H9 (cell line): ENCODE results near the gene SLC45A1. TPM values are rescaled to one million over a fixed set of nuclear protein-coding genes. Genes with fewer than 3 reads are reported as not detected.

Source experiments
- DNase-seq: peaks from one replicate; pipeline ENCODE4 v3.0.0-alpha.2; 2017
- H2AFZ ChIP-seq: one replicate; pipeline ENCODE4 v1.6.1; 2013; ENCODE audit warnings: mild to moderate bottlenecking, low read length, control low read depth, moderate library complexity
- H2AK5ac ChIP-seq: 2 replicates; pipeline ENCODE4 v1.6.1; 2013; ENCODE audit warnings: low read length, control low read depth, mixed read lengths; ENCODE audit not compliant: insufficient read length
- H2BK120ac ChIP-seq: one replicate; pipeline ENCODE4 v1.6.1; 2013; ENCODE audit warnings: low read depth, mild to moderate bottlenecking, low read length, control low read depth, inconsistent platforms; ENCODE audit not compliant: poor library complexity, severe bottlenecking
- H2BK12ac ChIP-seq: 2 replicates; pipeline ENCODE4 v1.6.1; 2013; ENCODE audit warnings: low read length, control low read depth, mixed read lengths, low read depth; ENCODE audit not compliant: insufficient read length
- H2BK15ac ChIP-seq: 2 replicates; pipeline ENCODE4 v1.6.1; 2013; ENCODE audit warnings: low read depth, low read length, control low read depth
- H2BK20ac ChIP-seq: one replicate; pipeline ENCODE4 v1.6.1; 2013; ENCODE audit warnings: low read depth, mild to moderate bottlenecking, low read length, control low read depth, inconsistent platforms; ENCODE audit not compliant: poor library complexity, severe bottlenecking
- H2BK5ac ChIP-seq: 2 replicates; pipeline ENCODE4 v1.6.1; 2013; ENCODE audit warnings: low read length, control low read depth, mixed read lengths; ENCODE audit not compliant: insufficient read length
- H3K14ac ChIP-seq: 2 replicates; pipeline ENCODE4 v1.6.1; 2013; ENCODE audit warnings: low read length, control low read depth; ENCODE audit not compliant: insufficient read depth
- H3K18ac ChIP-seq: 2 replicates; pipeline ENCODE4 v1.6.1; 2013; ENCODE audit warnings: low read depth, mild to moderate bottlenecking, mixed read lengths, low read length, control low read depth; ENCODE audit not compliant: insufficient read length
- H3K23ac ChIP-seq: 2 replicates; pipeline ENCODE4 v1.6.1; 2013; ENCODE audit warnings: low read length, control low read depth, mixed read lengths, low read depth; ENCODE audit not compliant: insufficient read length
- H3K23me2 ChIP-seq: 2 replicates; pipeline ENCODE4 v1.6.1; 2013; ENCODE audit warnings: low read depth, mild to moderate bottlenecking, mixed read lengths, low read length, control low read depth; ENCODE audit not compliant: insufficient read length, poor library complexity, severe bottlenecking
- H3K27ac ChIP-seq: 2 replicates; pipeline ENCODE4 v1.5.1; 2013; ENCODE audit warnings: low read length, control low read depth, mixed read lengths, low read depth; ENCODE audit not compliant: insufficient read length
- H3K27me3 ChIP-seq: 2 replicates; pipeline ENCODE4 v1.6.1; 2013; ENCODE audit warnings: low read length, control low read depth, inconsistent platforms; ENCODE audit not compliant: insufficient read depth
- H3K4ac ChIP-seq: 2 replicates; pipeline ENCODE4 v1.6.1; 2013; ENCODE audit warnings: low read depth, mild to moderate bottlenecking, control low read depth, inconsistent platforms, low read length, moderate library complexity
- H3K4me1 ChIP-seq: 2 replicates; pipeline ENCODE4 v1.6.1; 2013; ENCODE audit warnings: low read length, control low read depth, inconsistent platforms; ENCODE audit not compliant: insufficient read depth
- H3K4me2 ChIP-seq: 2 replicates; pipeline ENCODE4 v1.6.1; 2013; ENCODE audit warnings: low read length, control low read depth, mixed read lengths; ENCODE audit not compliant: insufficient read length, insufficient read depth
- H3K56ac ChIP-seq: 2 replicates; pipeline ENCODE4 v1.6.1; 2013; ENCODE audit warnings: low read depth, mild to moderate bottlenecking, mixed read lengths, low read length, control low read depth; ENCODE audit not compliant: insufficient read length
- H3K79me1 ChIP-seq: 2 replicates; pipeline ENCODE4 v1.6.1; 2013; ENCODE audit warnings: low read depth, mild to moderate bottlenecking, moderate library complexity, low read length, control low read depth, inconsistent platforms; ENCODE audit not compliant: insufficient read depth, poor library complexity, severe bottlenecking
- H3K79me2 ChIP-seq: 2 replicates; pipeline ENCODE4 v1.6.1; 2013; ENCODE audit warnings: low read length, control low read depth, inconsistent platforms; ENCODE audit not compliant: insufficient read depth
- H3K9ac ChIP-seq: 2 replicates; pipeline ENCODE4 v1.6.1; 2013; ENCODE audit warnings: low read length, control low read depth, mixed read lengths; ENCODE audit not compliant: insufficient read length; ENCODE audit errors: extremely low read depth
- H3K9me3 ChIP-seq: one replicate; pipeline ENCODE4 v1.6.1; 2013; ENCODE audit warnings: low read depth, low read length, inconsistent platforms; ENCODE audit not compliant: control insufficient read depth
- H3T11ph ChIP-seq: one replicate; pipeline ENCODE4 v1.6.1; 2013; ENCODE audit warnings: mild to moderate bottlenecking, low read length, control low read depth, inconsistent platforms
- H4K20me1 ChIP-seq: one replicate; pipeline ENCODE4 v1.6.1; 2013; ENCODE audit not compliant: control insufficient read depth, insufficient read length, insufficient read depth
- H4K5ac ChIP-seq: 2 replicates; pipeline ENCODE4 v1.6.1; 2013; ENCODE audit warnings: low read depth, mild to moderate bottlenecking, mixed read lengths, low read length, control low read depth; ENCODE audit not compliant: insufficient read length
- H4K8ac ChIP-seq: replicated peaks from 2 replicates; pipeline ENCODE4 v1.6.1; 2013; ENCODE audit warnings: low read length, control low read depth, mixed read lengths, low read depth; ENCODE audit not compliant: insufficient read length
- H4K91ac ChIP-seq: 2 replicates; pipeline ENCODE4 v1.6.1; 2013; ENCODE audit warnings: low read depth, mild to moderate bottlenecking, moderate library complexity, mixed read lengths, low read length, control low read depth; ENCODE audit not compliant: insufficient read length
- H3K27ac Mint-ChIP-seq, 3 experiments: 2 replicates in 2 of 3; 3 replicates in 1 of 3; pipeline ENCODE4 v1.8.0; 2020 to 2021; ENCODE audit warnings: mixed read lengths in 3 of 3, mild to moderate bottlenecking in 1 of 3, moderate library complexity in 1 of 3
- H3K27me3 Mint-ChIP-seq: 2 replicates; pipeline ENCODE4 v1.8.0; 2021; ENCODE audit warnings: low read depth, mild to moderate bottlenecking, moderate library complexity, mixed read lengths
- H3K36me3 Mint-ChIP-seq, 3 experiments: 2 replicates in 2 of 3; 3 replicates in 1 of 3; pipeline ENCODE4 v1.8.0; 2020 to 2021; ENCODE audit warnings: low read depth in 3 of 3, mixed read lengths in 3 of 3; ENCODE audit not compliant: insufficient read depth in 1 of 3
- H3K4me1 Mint-ChIP-seq, 2 experiments: 2 replicates each; pipeline ENCODE4 v1.8.0; 2020; ENCODE audit warnings: mixed read lengths in 2 of 2
- H3K4me3 Mint-ChIP-seq, 2 experiments: 2 replicates in 1 of 2; 3 replicates in 1 of 2; pipeline ENCODE4 v1.8.0; 2020 to 2021; ENCODE audit warnings: mild to moderate bottlenecking in 2 of 2, mixed read lengths in 2 of 2, moderate library complexity in 1 of 2
- H3K9me3 Mint-ChIP-seq, 2 experiments: 2 replicates in 1 of 2; 3 replicates in 1 of 2; pipeline ENCODE4 v1.8.0; 2020; ENCODE audit warnings: mild to moderate bottlenecking in 2 of 2, mixed read lengths in 2 of 2, moderate library complexity in 1 of 2
- CTCF ChIP-seq: fragments of 200-600 bp; sonication (generic); conservative IDR thresholded peaks from 3 replicates; pipeline ENCODE4 v1.8.0; 2021; ENCODE audit warnings: antibody characterized with exemption, mild to moderate bottlenecking
- WGBS: extraction: QIAGEN DNeasy Blood & Tissue Kit; methylation state at CpG from one replicate; pipeline ENCODE4 v1.1.7; 2013; ENCODE audit warnings: missing lambda C conversion rate, low lambda C conversion rate, mixed read lengths; ENCODE audit not compliant: insufficient read length; ENCODE audit errors: extremely low coverage; 5-methylcytosine and 5-hydroxymethylcytosine counted together
- total RNA-seq: library from RNA; stranded (reverse); gene quantifications from 2 replicates; pipeline ENCODE4 v1.2.1, GENCODE V29; 2021

SLC45A1 gene
- total RNA-seq, 1 experiment from 2014 or later: 0.63 TPM

- H3K9me3 Mint-ChIP-seq: no peaks in the 10 kb centered on the region
- Histone ChIP-seq H4K5ac (no peak overlapping the region), H3K23me2 (no peaks in the 10 kb centered on the region), H3K4me1 (peaks cover 15% of the 10 kb centered on the region; the same call in 1 of the 2 replicates), H2AK5ac (no peak overlapping the region), H4K8ac (no peak overlapping the region), H2AFZ (no peak overlapping the region), H3K4ac (no peak overlapping the region), H2BK5ac (no peak overlapping the region), H3K27ac (no peak overlapping the region), H2BK20ac (no peak overlapping the region), H3K56ac (no peak overlapping the region), H3K27me3 (no peaks in the 10 kb centered on the region), H3K9ac (no peak overlapping the region), H4K20me1 (no peaks in the 10 kb centered on the region), H3T11ph (no peak overlapping the region), H3K79me1 (no peaks in the 10 kb centered on the region), H4K91ac (no peak overlapping the region), H2BK15ac (no peak overlapping the region), H3K18ac (no peak overlapping the region), H3K23ac (no peak overlapping the region), H3K79me2 (peaks cover 2% of the 10 kb centered on the region; the same call in 1 of the 2 replicates), H3K14ac (no peak overlapping the region), H2BK12ac (no peak overlapping the region), H2BK120ac (no peak overlapping the region), H3K4me2 (no peak overlapping the region), H3K9me3 (no peaks in the 10 kb centered on the region)
- H3K4me3 Mint-ChIP-seq: no peak overlapping the region
- peak overlapping the region; percentile 8 to 53 (median 10); a peak in 4 of 7 replicates for H3K27ac Mint-ChIP-seq
- no CpG with 5 or more reads among the region's 8 CpGs for WGBS
- no peaks in the 10 kb centered on the region for H3K27me3 Mint-ChIP-seq
- no peak for DNase-seq
- peaks cover 29 to 40% (median 37%) of the 10 kb centered on the region in 3 experiments for H3K36me3 Mint-ChIP-seq
- no peak for TF ChIP-seq CTCF
- peaks cover 46 to 48% of the 10 kb centered on the region in 2 experiments for H3K4me1 Mint-ChIP-seq
Measured at GRCh38 chr1:8367571-8368194, 49.8 kb downstream of the SLC45A1 start.
